Spinal cord (tissue), 10 donors: ENCODE measurements around the gene TXNDC5. TPM values are rescaled to one million over a fixed set of nuclear protein-coding genes. Genes with fewer than 3 reads are reported as not detected.

ENCODE experiments used
- DNase-seq, 6 donors: peaks; one replicate each; pipeline versions ENCODE4 v3.0.0 to v3.0.0-alpha.2; 2013 to 2015; ENCODE audit warnings: low spot score in 6 of 6, low read depth in 4 of 6
- H3K27ac ChIP-seq: one replicate; pipeline ENCODE4 v1.5.1; 2013; ENCODE audit warnings: low read depth, low read length, control low read depth
- H3K27me3 ChIP-seq: one replicate; pipeline ENCODE4 v1.6.1; 2013; ENCODE audit warnings: low read length; ENCODE audit not compliant: control insufficient read depth, insufficient read depth
- H3K36me3 ChIP-seq: one replicate; pipeline ENCODE4 v1.6.1; 2013; ENCODE audit warnings: low read length; ENCODE audit not compliant: control insufficient read depth, insufficient read depth
- H3K4me1 ChIP-seq: one replicate; pipeline ENCODE4 v1.6.1; 2013; ENCODE audit warnings: low read length; ENCODE audit not compliant: control insufficient read depth, insufficient read depth
- H3K4me3 ChIP-seq: one replicate; pipeline ENCODE4 v1.5.1; 2013; ENCODE audit warnings: low read depth, low read length, control low read depth
- H3K9me3 ChIP-seq: one replicate; pipeline ENCODE4 v1.6.1; 2013; ENCODE audit warnings: low read length; ENCODE audit not compliant: control insufficient read depth, insufficient read depth
- WGBS: methylation state at CpG from one replicate; pipeline ENCODE4 v1.1.5; 2013; ENCODE audit warnings: missing lambda C conversion rate; ENCODE audit not compliant: insufficient coverage; 5-methylcytosine and 5-hydroxymethylcytosine counted together
- polyA plus RNA-seq, 2 donors: library from polyadenylated mRNA; unstranded; fragments of 120-200 nt; gene quantifications; one replicate each; pipeline ENCODE4 v1.2.1, GENCODE V29; 2013; ENCODE audit not compliant: insufficient read length in 2 of 2
- total RNA-seq, 2 donors: library from RNA; depleted of rRNA in 1 of 2; stranded (reverse); fragments of 120-200 nt in 1 of 2; fragments of >200 nt in 1 of 2; gene quantifications; one replicate each; pipeline versions ENCODE4 v1.2.3 to v1.2.4, GENCODE V29; 2013 to 2014
- donor health status: healthy.

TXNDC5 gene
- total and polyA plus RNA-seq, 4 donors, result 46.4 to 181 (median 82.8) TPM

DNA sequence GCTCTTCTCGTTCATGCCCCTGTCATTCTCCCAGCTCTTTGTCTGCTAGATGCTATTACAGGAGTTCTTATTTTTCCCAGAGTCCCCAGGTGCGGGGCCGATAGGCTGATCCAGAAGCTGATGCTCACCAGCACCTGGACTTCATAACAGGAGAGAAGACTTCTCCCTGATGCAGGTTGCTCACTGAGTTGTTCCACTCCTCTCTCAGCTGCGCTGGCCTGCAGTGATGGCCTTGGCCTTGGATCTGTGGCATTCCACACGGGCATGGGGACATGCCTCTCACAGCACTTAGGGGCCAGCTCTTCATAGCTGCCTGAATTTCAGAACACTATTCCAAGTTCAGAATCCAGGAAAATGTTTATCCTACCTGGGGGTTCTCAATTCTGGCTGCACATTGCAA, 7.1 kb upstream of the TXNDC5 start:
- DNase-seq, result no peak
- Histone ChIP-seq H3K27ac (no peak overlapping the region), H3K9me3 (no peaks in the 10 kb centered on the region), H3K27me3 (no peaks in the 10 kb centered on the region), H3K4me1 (peaks cover 2% of the 10 kb centered on the region), H3K4me3 (no peak overlapping the region), H3K36me3 (no peaks in the 10 kb centered on the region)
- 80% methylated on average over 5 of the region's 5 CpGs for WGBS

DNA sequence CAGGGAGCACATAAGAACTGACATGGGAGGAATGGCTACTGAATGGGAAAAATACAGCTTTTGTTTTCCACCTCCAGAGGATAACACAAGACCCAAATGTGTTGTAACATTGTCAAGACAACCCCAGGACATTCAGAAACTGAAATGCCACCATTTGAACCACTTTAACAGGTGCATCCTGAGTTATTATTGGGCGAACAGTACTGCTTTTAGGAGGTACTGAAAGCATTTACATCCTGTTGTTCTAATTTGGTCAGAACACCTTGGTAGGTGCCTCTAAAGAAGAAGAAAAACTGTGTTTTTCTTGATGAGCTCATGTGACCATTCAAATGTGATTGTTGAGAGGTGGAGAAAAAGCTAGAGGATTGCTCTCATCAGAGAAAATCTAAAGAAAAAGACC, 6.4 kb upstream of the TXNDC5 start:
- Histone ChIP-seq H3K27ac (no peak overlapping the region), H3K4me3 (no peak overlapping the region), H3K4me1 (peaks cover 2% of the 10 kb centered on the region), H3K9me3 (no peaks in the 10 kb centered on the region), H3K36me3 (no peaks in the 10 kb centered on the region), H3K27me3 (no peaks in the 10 kb centered on the region)
- no peak for DNase-seq
- WGBS, result 88% methylated on average over 1 of the region's 1 CpG

DNA sequence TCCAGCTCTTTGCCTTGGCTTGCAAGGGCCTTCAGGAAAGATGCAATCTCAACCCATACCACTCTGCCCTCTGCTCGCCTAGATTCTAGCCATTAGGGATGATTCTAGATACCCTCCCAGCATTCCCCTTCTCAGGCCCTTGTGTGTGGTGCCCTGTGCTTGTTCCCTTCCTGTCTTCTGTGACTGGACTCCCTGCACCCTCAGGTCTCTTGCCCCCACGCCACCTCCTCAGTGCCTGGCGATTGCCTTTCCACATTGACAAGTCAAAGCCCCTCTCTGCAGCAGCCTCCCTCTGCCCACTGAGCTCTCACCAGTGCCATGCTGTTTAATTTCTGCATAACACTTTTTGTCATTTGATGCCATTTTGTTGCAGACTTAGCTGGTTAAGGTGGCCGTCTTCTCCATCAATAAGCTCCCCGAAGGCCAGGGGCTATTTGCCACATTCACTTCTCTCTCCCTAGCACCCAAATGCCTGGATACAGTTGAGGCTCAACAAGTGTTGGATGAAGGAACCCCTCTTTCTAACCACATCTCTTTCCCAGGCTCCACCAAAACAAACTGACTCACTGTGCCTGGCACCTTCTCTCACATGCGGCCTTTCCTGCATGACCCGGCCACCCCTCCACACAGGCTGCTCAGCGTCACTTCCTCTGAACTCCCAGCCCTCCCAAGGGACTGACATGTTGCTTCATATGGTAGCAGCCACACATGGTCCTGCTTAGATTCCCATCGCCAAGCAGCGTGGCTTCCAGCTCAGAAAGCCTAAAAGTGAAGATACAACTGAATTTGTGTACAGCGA, 4.6 kb upstream of the TXNDC5 start:
- DNase-seq, result no peak

DNA sequence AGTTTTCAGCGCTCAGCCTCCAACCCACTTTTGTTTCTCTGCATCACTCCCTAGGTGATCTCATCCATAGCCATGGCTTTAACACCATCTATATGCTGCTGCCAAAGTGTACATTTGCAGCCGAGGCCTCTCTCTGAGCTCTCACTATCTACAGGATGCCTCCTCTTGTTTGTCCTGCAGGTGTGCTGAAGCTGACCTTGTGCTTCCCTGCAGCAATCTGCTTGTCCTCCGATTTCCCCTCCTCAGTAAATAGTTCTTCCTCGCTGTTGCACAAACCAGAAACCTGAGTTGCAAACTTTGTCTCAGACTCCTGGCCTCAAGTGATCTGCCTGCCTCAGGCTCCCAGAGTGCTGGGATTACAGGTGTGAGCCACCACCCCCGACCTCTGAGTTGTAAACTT, 3.7 kb upstream of the TXNDC5 start:
- H3K27me3 ChIP-seq, result no peaks in the 10 kb centered on the region
- no peak overlapping the region for H3K4me3 ChIP-seq
- H3K9me3 ChIP-seq, result no peaks in the 10 kb centered on the region
- DNase-seq, result no peak
- H3K27ac ChIP-seq, result no peak overlapping the region
- whole genome bisulfite sequencing, result 79% methylated on average over 5 of the region's 5 CpGs
- H3K4me1 ChIP-seq, result peaks cover 13% of the 10 kb centered on the region
- no peaks in the 10 kb centered on the region for H3K36me3 ChIP-seq

More for the DNA sequence above, 4.6 kb upstream of the TXNDC5 start:
- no peak overlapping the region for H3K27ac ChIP-seq
- H3K36me3 ChIP-seq, result no peaks in the 10 kb centered on the region
- WGBS, result 80% methylated on average over 10 of the region's 11 CpGs
- peaks cover 9% of the 10 kb centered on the region for H3K4me1 ChIP-seq
- no peak overlapping the region for H3K4me3 ChIP-seq
- H3K27me3 ChIP-seq, result no peaks in the 10 kb centered on the region
- no peaks in the 10 kb centered on the region for H3K9me3 ChIP-seq

DNA sequence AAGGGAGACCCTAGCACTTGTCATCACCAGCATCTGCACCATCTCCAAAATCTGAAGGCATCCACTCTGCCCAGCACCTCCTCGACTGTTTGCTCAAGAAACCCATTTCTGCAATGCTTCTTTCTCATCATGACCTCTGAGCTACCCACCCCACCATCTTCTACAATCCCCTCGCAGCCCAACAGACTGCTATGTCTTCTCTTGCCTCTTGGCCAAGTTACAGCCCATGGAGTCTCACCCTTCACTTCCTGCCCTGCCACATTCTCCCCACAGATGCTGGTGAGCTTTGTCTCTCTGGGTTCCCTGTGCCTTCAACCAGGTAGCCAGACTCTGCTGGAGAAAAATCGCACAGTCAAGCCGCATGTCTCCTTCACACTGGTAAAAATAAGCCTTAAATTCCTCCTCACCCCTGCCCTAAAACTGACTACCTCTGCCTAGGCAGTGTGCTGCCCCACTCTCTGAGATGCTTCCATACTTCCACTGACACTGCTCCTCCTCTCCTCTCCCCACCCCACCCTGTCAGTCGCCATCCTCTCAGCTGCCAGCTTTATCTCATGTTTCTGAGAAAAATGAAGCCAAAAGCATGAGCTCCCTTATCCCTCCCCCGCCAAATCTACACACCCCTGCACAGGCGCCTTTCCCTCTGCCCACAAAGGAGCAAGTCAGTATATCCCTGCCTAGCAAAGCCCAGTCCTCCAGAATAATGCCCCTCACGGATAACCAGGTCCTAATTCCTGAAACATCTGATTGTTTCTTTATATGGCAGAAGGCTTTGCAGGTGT, 2.3 kb upstream of the TXNDC5 start:
- Histone ChIP-seq H3K27me3 (no peaks in the 10 kb centered on the region), H3K4me1 (peaks cover 15% of the 10 kb centered on the region), H3K27ac (no peak overlapping the region), H3K36me3 (no peaks in the 10 kb centered on the region), H3K4me3 (no peak overlapping the region), H3K9me3 (no peaks in the 10 kb centered on the region)
- no peak for DNase-seq
- 85% methylated on average over 7 of the region's 8 CpGs for WGBS

DNA sequence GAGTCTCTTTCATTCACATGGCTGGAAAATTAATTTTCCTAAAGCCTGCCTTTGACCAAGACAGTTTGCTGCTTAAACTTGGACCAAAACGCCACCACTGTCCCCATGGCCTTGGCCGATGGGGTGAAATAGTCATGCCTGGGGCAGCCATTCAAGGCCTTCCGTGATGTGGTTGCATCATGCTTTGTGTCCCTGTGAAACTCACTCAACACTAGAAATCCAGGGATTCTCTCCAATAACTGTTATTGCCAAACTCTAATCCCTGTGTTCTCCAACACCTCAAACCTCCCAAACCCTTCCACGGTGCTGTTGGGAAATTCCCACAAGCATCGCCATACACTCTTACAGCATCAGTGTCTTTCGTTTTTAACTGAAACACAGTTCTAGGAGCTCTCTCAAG, 1.4 kb upstream of the TXNDC5 start:
- no peak for DNase-seq
- Histone ChIP-seq H3K4me3 (no peak overlapping the region), H3K9me3 (no peaks in the 10 kb centered on the region), H3K36me3 (no peaks in the 10 kb centered on the region), H3K27me3 (no peaks in the 10 kb centered on the region), H3K27ac (no peak overlapping the region), H3K4me1 (peaks cover 13% of the 10 kb centered on the region)
- WGBS, result 92% methylated on average over 6 of the region's 6 CpGs

DNA sequence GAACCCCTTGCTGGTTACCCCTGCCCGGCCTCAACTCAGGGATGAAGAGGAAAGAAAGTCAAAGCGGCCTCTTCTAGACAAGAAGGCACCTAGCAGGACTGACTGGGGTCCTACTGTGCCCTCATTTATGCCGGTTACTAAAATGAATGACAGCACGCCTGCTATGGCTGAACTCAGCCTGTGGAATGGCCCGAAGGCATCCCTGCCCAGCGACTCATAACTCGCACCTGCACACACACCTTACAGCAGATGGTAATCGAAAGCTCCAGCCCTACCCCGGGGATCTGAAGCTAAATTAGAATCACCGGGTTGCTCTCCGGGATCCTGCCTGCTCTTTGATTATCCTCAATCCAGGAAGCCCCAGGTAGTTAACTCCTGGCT, 747 bp upstream of the TXNDC5 start:
- no peak for DNase-seq
- peak overlapping the region; percentile 82 for H3K27ac ChIP-seq
- H3K36me3 ChIP-seq, result no peaks in the 10 kb centered on the region
- peak overlapping the region; percentile 73 for H3K4me3 ChIP-seq
- peaks cover 13% of the 10 kb centered on the region for H3K4me1 ChIP-seq
- H3K27me3 ChIP-seq, result no peaks in the 10 kb centered on the region
- 65% methylated on average over 11 of the region's 11 CpGs for WGBS
- H3K9me3 ChIP-seq, result no peaks in the 10 kb centered on the region

DNA sequence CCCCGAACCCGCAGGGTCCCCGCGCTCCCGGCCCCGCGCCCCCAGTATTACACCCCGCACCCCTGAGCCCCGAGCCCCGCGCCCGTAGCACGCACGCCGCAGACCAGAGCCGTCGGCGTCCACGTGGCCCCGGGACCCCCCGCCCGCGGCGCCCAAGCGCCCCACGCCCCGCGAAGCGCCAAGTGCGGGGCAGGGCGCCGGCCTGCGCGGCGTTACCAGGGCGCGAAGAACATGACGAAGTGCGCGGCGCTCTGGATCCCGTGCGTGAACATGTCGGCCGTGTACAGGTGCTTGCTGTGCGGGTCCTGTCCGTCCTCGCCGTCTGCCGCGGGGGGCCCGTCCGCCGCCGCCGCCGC, 312 bp downstream of the TXNDC5 start:
- Histone ChIP-seq H3K27me3 (no peaks in the 10 kb centered on the region), H3K4me3 (peak overlapping the region; percentile 38), H3K27ac (no peak overlapping the region), H3K4me1 (peaks cover 13% of the 10 kb centered on the region), H3K9me3 (no peaks in the 10 kb centered on the region), H3K36me3 (no peaks in the 10 kb centered on the region)
- peak in 1 of 6 donors; percentile 71 for DNase-seq
- whole genome bisulfite sequencing, result under 1% methylated on average over 55 of the region's 57 CpGs

DNA sequence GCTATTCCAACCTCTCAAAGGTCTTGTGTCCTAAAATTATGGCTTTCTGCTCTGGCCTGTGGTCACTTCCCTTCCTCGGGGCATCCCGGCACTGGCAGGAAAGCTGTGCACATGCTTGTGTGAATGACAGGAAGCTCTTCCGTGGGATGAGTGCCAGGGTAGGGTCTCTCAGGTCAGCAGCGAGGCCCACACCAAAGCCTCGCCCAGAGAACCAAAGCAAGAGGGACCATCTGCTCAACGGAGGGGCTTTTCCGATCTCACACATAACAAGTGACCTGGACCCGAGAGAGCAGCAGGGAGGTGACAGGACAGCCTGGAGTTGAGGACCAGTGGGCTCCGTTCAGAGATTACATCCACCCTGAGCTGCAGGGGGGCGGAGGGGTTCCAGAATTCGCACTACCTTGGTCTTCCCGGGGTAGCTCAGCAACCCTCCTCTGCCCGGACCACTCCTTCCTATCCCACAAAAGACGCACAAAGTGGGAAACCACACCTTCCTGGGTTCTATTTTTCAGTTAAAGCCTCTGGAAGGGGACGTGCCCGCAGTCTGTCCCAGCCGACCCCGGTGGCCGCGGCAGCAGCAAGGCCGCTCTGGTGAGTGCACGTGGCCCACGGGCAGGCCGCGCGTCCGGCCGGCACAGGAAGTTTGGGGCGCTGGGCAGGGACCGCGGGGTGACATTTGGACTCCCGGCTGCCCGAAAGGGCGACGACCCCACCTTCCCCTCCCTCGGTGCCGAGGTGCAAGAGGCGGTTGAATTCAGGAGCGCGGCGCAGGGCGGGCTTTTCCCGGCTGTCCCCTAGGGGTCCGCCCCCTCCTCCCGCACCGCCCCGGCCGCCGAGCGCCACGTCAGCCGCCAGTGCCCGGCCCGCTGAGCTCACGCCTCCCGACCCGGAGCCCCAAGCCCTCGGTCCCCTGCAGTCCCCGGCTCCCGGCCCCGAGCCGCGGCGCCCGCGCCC, 988 bp downstream of the TXNDC5 start:
- Histone ChIP-seq H3K9me3 (no peaks in the 10 kb centered on the region), H3K4me3 (peak overlapping the region; percentile 60), H3K27ac (peak overlapping the region; percentile 57), H3K4me1 (peaks cover 13% of the 10 kb centered on the region), H3K27me3 (no peaks in the 10 kb centered on the region), H3K36me3 (peaks cover 2% of the 10 kb centered on the region)
- DNase-seq, result peak in 2 of 6 donors; percentile 65 to 70
- 2% methylated on average over 66 of the region's 66 CpGs for WGBS
